A673 (cell line): Measurements from ENCODE around the gene ENDOD1. TPM values are rescaled to one million over a fixed set of nuclear protein-coding genes. Genes with fewer than 3 reads are reported as not detected.
A peak's percentile ranks its signal among the peaks of the same experiment; 100 is the strongest.

ENCODE experiments used
- BruUV-seq: library from RNA; stranded (reverse); fragments of 400-500 nt; replicated peaks from 2 replicates; lab custom pipeline; 2021; lab: Mats Ljungman, UMichigan
- CTCF ChIA-PET: fragments of 300-600 bp; sonication (Branson Sonifier 250); formaldehyde crosslinking; loops from one replicate; lab custom pipeline; 2022; ENCODE audit warnings: antibody characterized with exemption; lab: Charles Lee
- POLR2A ChIA-PET: fragments of 300-600 bp; sonication (Branson Sonifier 250); formaldehyde crosslinking; loops from one replicate; lab custom pipeline; 2022; ENCODE audit warnings: antibody characterized with exemption; ENCODE audit not compliant: low non-redundant PET; lab: Charles Lee
- DNase-seq: peaks from one replicate; pipeline ENCODE4 v3.0.0-alpha.2; 2015; ENCODE audit warnings: low spot score
- H3K27ac ChIP-seq: fragments of 200-600 bp; sonication (generic); 2 replicates; pipeline ENCODE4 v1.5.1; 2016; ENCODE audit warnings: mixed run types, low read depth, mild to moderate bottlenecking, mixed read lengths, antibody characterized with exemption, low read length; ENCODE audit not compliant: poor library complexity, severe bottlenecking
- H3K27me3 ChIP-seq: fragments of 200-600 bp; sonication (generic); replicated peaks from 2 replicates; pipeline ENCODE4 v1.6.1; 2017; ENCODE audit warnings: mixed run types, low read depth, mild to moderate bottlenecking, mixed read lengths, antibody characterized with exemption, low read length; ENCODE audit not compliant: insufficient read depth, poor library complexity
- H3K36me3 ChIP-seq: fragments of 200-600 bp; sonication (generic); 2 replicates; pipeline ENCODE4 v1.6.1; 2016; ENCODE audit warnings: mixed run types, mild to moderate bottlenecking, mixed read lengths, antibody characterized with exemption, low read length; ENCODE audit not compliant: insufficient read depth, poor library complexity, severe bottlenecking
- H3K4me1 ChIP-seq: fragments of 200-600 bp; sonication (generic); 2 replicates; pipeline ENCODE4 v1.6.1; 2017; ENCODE audit warnings: mixed run types, mild to moderate bottlenecking, mixed read lengths, antibody characterized with exemption, low read length; ENCODE audit not compliant: insufficient read depth, poor library complexity, severe bottlenecking
- H3K4me3 ChIP-seq: fragments of 200-600 bp; sonication (generic); 2 replicates; pipeline ENCODE4 v1.5.1; 2016; ENCODE audit warnings: low read depth, mixed run types, mild to moderate bottlenecking, mixed read lengths, low read length; ENCODE audit not compliant: poor library complexity, severe bottlenecking
- H3K9me3 ChIP-seq: fragments of 200-600 bp; sonication (generic); 2 replicates; pipeline ENCODE4 v1.6.1; 2016; ENCODE audit warnings: mixed run types, low read depth, mild to moderate bottlenecking, mixed read lengths, antibody characterized with exemption, low read length; ENCODE audit not compliant: poor library complexity, severe bottlenecking
- EZH2 ChIP-seq: fragments of 200-600 bp; sonication (generic); IDR thresholded peaks from 2 replicates; pipeline ENCODE4 v1.6.1; 2017; ENCODE audit warnings: borderline replicate concordance, low read depth, mild to moderate bottlenecking, mixed read lengths, antibody characterized with exemption, low read length; ENCODE audit not compliant: poor library complexity, severe bottlenecking
- intact Hi-C: fragments of 100-400 bp; cut with micrococcal nuclease; formaldehyde crosslinking; loops from one replicate; pipeline ENCODE4 v1.10.0; 2022; ENCODE audit not compliant: unreplicated experiment
- total RNA-seq: library from RNA; stranded (reverse); gene quantifications from 2 replicates; pipeline ENCODE4 v1.2.3, GENCODE V29; 2021
- TF ChIP-seq, protein P1 (sequence below): fragments of 300-800, 200-600 bp; sonication (generic); conservative IDR thresholded peaks from 2 replicates; pipeline ENCODE4 v1.5.1; 2017; ENCODE audit warnings: low read depth, mild to moderate bottlenecking, antibody characterized with exemption, low read length, moderate library complexity, mixed read lengths

Gene ENDOD1
- total RNA-seq, 1 experiment from 2014 or later = 7.3 TPM

DNA sequence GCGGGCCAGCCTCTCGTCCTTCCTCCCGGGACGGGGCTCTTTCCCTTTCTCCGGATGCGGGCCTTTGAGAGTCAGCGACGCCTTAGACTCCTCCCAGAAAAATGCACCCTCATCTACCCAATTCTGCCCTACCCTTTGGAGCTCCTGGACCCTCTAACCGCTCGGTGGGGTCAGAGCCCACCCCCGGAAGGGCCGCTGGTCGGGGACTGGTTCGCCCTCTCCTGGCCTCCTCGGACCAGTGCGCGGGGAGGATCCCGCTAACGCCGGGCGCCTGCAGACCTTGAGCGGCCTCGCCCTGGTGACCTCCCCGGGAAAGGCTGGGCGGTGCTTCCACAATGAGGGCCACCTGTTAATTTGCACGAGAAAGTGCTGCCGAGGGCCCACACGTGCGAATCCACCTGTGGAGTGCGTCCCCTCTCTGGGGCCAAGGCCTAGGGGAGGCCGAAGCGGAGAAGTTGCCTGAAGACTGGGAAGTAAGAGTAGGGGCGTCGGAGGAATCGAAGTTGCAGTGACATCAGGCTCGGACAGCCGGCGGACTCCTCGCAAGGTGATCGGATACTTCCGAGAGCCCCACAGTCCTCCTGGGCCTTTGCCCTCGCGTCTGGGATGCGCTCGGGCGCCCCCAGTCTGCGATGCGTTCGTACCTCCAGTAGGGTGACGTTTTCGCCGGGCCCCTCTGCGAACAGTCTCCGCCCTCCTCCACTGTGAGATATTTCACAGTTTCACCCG lies 61.5 kb downstream of the ENDOD1 start:
- peak; percentile 96 for DNase-seq
- no peaks in the 10 kb centered on the region for H3K9me3 ChIP-seq
- peak overlapping the region; percentile 52 for H3K4me3 ChIP-seq
- no peaks in the 10 kb centered on the region for H3K27me3 ChIP-seq
- ChIA-PET POLR2A (no interaction called here), CTCF (interaction anchor here (0.8 to 4.4 kb wide), 3 partner anchors 84 to 1275 kb away, joined by 4 to 38 read pairs (median 10); partner anchors contain the start of gene SRSF8)
- TF ChIP-seq EZH2 = no peak
- TF ChIP-seq, protein P1, sequence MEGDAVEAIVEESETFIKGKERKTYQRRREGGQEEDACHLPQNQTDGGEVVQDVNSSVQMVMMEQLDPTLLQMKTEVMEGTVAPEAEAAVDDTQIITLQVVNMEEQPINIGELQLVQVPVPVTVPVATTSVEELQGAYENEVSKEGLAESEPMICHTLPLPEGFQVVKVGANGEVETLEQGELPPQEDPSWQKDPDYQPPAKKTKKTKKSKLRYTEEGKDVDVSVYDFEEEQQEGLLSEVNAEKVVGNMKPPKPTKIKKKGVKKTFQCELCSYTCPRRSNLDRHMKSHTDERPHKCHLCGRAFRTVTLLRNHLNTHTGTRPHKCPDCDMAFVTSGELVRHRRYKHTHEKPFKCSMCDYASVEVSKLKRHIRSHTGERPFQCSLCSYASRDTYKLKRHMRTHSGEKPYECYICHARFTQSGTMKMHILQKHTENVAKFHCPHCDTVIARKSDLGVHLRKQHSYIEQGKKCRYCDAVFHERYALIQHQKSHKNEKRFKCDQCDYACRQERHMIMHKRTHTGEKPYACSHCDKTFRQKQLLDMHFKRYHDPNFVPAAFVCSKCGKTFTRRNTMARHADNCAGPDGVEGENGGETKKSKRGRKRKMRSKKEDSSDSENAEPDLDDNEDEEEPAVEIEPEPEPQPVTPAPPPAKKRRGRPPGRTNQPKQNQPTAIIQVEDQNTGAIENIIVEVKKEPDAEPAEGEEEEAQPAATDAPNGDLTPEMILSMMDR = peak; percentile 93
- BruUV-seq = no TSS peak
- H3K36me3 ChIP-seq = no peaks in the 10 kb centered on the region
- no peak overlapping the region for H3K27ac ChIP-seq
- intact Hi-C loops = loop anchor here (1.0 to 5.0 kb wide), 5 partner anchors 83 to 1276 kb away; no protein-coding TSS in a partner anchor
- peaks cover 11% of the 10 kb centered on the region for H3K4me1 ChIP-seq

- no peak overlapping the region for H3K4me3 ChIP-seq
- H3K36me3 ChIP-seq = no peaks in the 10 kb centered on the region
- BruUV-seq = no TSS peak
- H3K9me3 ChIP-seq = no peaks in the 10 kb centered on the region
- TF ChIP-seq, protein P1 = no peak
- TF ChIP-seq EZH2 = no peak
- intact Hi-C loops = loop anchor here (5.0 kb wide), 1 partner anchor 369 kb away; no protein-coding TSS in a partner anchor
- H3K4me1 ChIP-seq = peaks cover 4% of the 10 kb centered on the region
- H3K27ac ChIP-seq = no peak overlapping the region
- DNase-seq = no peak
- POLR2A ChIA-PET = no interaction called here
- H3K27me3 ChIP-seq = no peaks in the 10 kb centered on the region
- CTCF ChIA-PET = interaction anchor here (1.0 to 4.4 kb wide), 3 partner anchors 78 to 552 kb away, joined by 4 to 38 read pairs (median 10); partner anchors contain the start of genes SESN3 and SRSF8
Measured at GRCh38 chr11:95152876-95153856, 63.5 kb downstream of the ENDOD1 start.

- TF ChIP-seq EZH2 = no peak
- TF ChIP-seq, protein P1 = no peak
- no peak for DNase-seq
- CTCF ChIA-PET = interaction anchor here (1.0 to 4.4 kb wide), 2 partner anchors 551 to 556 kb away, joined by 5 to 38 read pairs; no protein-coding TSS in a partner anchor
- Histone ChIP-seq H3K36me3 (no peaks in the 10 kb centered on the region), H3K4me1 (peaks cover 4% of the 10 kb centered on the region), H3K27ac (no peak overlapping the region), H3K27me3 (no peaks in the 10 kb centered on the region), H3K9me3 (no peaks in the 10 kb centered on the region), H3K4me3 (no peak overlapping the region)
- intact Hi-C loops = loop anchor here (1.0 to 5.0 kb wide), 2 partner anchors 368 to 551 kb away; no protein-coding TSS in a partner anchor
- POLR2A ChIA-PET = interaction anchor here (0.6 kb wide), 1 partner anchor 589 kb away, joined by 5 read pairs; no protein-coding TSS in a partner anchor
- BruUV-seq = no TSS peak
Measured at GRCh38 chr11:95153857-95154246, 64.2 kb downstream of the ENDOD1 start.
